ENCODE measurements around the gene PLA2G2C. TPM values are rescaled to one million over a fixed set of nuclear protein-coding genes. Genes with fewer than 3 reads are reported as not detected.

PLA2G2C gene
- total and polyA plus RNA-seq, 8 donors, result 0.43 to 1.3 (median 0.73) TPM; not detected in 5

DNA sequence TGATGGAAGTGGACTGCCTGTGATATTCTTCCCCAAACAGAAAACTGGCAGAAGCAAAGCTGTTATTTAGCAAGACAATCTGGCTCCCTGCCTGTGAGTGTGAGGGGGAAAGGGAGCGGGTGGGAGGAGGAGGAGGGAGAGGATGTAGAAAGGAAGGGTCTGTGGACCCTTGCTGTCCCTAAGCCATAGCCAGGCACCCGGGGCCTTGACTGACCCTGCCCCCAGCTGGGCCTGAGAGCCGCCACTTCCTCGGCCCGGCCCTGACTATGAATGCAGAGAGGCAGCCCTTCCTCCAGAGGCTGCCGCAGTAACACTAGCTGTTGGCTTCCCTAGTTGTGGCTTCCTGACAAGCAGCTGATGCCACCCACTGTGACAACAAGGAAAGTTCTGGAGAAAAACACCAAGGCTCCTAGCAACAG, 33.3 kb downstream of the PLA2G2C start:
- TF ChIP-seq POLR2AphosphoS5 (IDR thresholded peaks at IDR 0.05), result no peak
- no peak for TF ChIP-seq EP300 (IDR thresholded peaks at IDR 0.05)
- Histone ChIP-seq H3K4me3 (no peak overlapping the region), H3K36me3 (no peaks in the 10 kb centered on the region), H3K4me1 (peaks cover 7 to 33% (median 23%) of the 10 kb centered on the region in 4 donors), H3K9me3 (peaks cover 0 to 11% (median 4%) of the 10 kb centered on the region in 4 donors), H3K27ac (peak overlapping the region in 2 of 5 donors; percentile 34 to 63), H3K27me3 (peaks cover 0 to 16% (median 0%) of the 10 kb centered on the region in 3 donors)
- WGBS, 5 donors, result 70 to 82% (median 75%) methylated on average over 6 of the region's 6 CpGs
- peak in 1 of 2 donors; percentile 60 for DNase-seq
- intact Hi-C loops (cut with DNase I; ENCODE audit: low total_unique reads), result loop anchor here (5.0 kb wide), 1 partner anchor 236 kb away; no protein-coding TSS in a partner anchor

DNA sequence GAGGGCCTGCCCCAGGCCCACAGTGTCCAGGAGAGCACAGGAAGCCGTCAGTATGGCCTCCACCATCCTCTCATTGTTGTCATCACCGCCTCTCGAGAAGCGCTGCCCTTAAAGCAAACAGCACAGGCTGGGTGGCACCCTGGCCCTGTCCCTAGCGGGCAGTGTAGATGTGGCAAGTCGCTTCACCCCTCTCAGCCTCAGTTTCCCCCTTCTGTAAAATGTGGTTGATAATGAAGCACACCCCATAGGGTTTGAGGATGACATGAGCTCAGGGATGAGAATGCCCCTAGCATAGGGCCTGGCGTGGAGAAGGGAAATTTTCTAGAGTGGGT, 33.8 kb downstream of the PLA2G2C start:
- Histone ChIP-seq H3K27ac (peak overlapping the region in 2 of 5 donors; percentile 34 to 63), H3K4me3 (peak overlapping the region in 3 of 4 donors; percentile 33 to 47 (median 45)), H3K4me1 (peaks cover 7 to 33% (median 23%) of the 10 kb centered on the region in 4 donors), H3K9me3 (peaks cover 0 to 7% (median 1%) of the 10 kb centered on the region in 4 donors), H3K27me3 (peaks cover 0 to 16% (median 0%) of the 10 kb centered on the region in 3 donors), H3K36me3 (no peaks in the 10 kb centered on the region)
- no peak for DNase-seq
- TF ChIP-seq, protein P1, sequence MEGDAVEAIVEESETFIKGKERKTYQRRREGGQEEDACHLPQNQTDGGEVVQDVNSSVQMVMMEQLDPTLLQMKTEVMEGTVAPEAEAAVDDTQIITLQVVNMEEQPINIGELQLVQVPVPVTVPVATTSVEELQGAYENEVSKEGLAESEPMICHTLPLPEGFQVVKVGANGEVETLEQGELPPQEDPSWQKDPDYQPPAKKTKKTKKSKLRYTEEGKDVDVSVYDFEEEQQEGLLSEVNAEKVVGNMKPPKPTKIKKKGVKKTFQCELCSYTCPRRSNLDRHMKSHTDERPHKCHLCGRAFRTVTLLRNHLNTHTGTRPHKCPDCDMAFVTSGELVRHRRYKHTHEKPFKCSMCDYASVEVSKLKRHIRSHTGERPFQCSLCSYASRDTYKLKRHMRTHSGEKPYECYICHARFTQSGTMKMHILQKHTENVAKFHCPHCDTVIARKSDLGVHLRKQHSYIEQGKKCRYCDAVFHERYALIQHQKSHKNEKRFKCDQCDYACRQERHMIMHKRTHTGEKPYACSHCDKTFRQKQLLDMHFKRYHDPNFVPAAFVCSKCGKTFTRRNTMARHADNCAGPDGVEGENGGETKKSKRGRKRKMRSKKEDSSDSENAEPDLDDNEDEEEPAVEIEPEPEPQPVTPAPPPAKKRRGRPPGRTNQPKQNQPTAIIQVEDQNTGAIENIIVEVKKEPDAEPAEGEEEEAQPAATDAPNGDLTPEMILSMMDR (IDR thresholded peaks at IDR 0.05), result peak in 1 of 7 experiments; percentile 28
- no peak for TF ChIP-seq POLR2AphosphoS5 (IDR thresholded peaks at IDR 0.05)
- WGBS, 5 donors, result 39 to 57% (median 47%) methylated on average over 7 of the region's 7 CpGs
- intact Hi-C loops (cut with DNase I; ENCODE audit: low total_unique reads), result loop anchor here (5.0 kb wide), 1 partner anchor 235 kb away; no protein-coding TSS in a partner anchor

DNA sequence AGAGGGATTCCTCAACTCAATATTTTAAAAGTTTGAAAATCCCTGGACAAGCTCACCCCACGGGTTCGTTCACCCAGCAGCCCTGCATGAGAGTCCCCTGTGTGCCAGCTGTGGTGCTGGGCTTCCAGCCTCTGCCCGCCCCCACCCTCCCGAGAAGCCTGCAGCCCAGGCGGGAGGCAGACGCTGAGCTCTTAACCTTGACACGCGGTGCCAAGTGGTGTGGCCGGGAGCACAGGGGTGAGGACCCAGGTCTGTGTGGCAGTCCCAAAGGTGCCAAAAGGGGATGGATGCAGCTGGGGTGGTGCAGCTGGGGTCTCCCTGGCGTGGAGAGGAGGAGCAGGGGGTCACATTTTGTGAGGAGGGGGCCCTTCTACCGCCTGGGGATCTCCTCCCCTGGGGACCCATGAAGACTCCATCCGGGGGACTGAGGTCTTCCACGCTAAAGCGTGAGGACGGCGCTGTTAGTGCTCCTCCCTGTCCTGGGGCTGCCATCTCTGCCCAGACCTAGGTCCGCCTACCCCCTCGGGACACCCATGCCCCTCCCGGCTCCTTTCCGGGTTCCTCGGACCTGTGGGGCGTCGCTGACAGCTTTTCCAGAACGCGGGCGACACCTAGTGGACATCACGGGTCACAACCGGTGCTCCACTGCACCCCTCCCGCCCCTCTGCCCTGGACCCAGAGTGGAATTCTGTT, 34.3 kb downstream of the PLA2G2C start:
- H3K4me1 ChIP-seq, result peaks cover 7 to 33% (median 23%) of the 10 kb centered on the region in 4 donors
- H3K4me3 ChIP-seq, result peak overlapping the region; percentile 33 to 47 (median 40)
- H3K36me3 ChIP-seq, result no peaks in the 10 kb centered on the region
- H3K27me3 ChIP-seq, result peaks cover 0 to 16% (median 0%) of the 10 kb centered on the region in 3 donors
- H3K9me3 ChIP-seq, result peaks cover 0 to 4% (median 0%) of the 10 kb centered on the region in 4 donors
- peak; percentile 84 to 92 for DNase-seq
- WGBS, 5 donors, result 5 to 11% (median 6%) methylated on average over 17 to 29 of the region's 29 CpGs
- intact Hi-C loops (cut with DNase I; ENCODE audit: low total_unique reads), result loop anchor here (5.0 kb wide), 1 partner anchor 235 kb away; no protein-coding TSS in a partner anchor
- TF ChIP-seq, protein P1 (IDR thresholded peaks at IDR 0.05), result peak in 5 of 7 experiments; percentile 83 to 95 (median 87)
- TF ChIP-seq POLR2A (IDR thresholded peaks at IDR 0.05), result no peak
- H3K27ac ChIP-seq, result peak overlapping the region in 1 of 5 donors; percentile 63

DNA sequence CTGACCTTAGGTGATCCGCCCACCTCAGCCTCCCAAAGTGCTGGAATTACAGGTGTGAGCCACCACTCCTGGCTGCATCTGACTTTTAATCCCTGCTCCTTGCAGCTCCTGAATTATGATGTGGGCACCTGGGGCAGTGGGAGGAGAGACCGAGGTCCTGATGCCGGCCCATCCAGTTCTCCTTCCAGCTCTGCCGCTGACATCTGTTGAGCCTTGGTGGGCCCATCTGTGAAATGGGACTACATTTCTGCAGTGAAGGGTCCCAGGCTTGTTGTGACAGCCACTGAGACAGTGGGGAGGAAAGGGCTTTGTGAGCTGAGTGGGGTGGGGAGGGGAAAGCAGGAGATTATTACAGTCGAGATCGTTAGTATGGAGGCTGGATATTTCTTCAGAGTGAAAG, 35.3 kb downstream of the PLA2G2C start:
- H3K9me3 ChIP-seq, result no peaks in the 10 kb centered on the region
- 85 to 92% (median 86%) methylated on average over 5 to 6 of the region's 6 CpGs for WGBS, 5 donors
- peaks cover 0 to 16% (median 0%) of the 10 kb centered on the region in 3 donors for H3K27me3 ChIP-seq
- intact Hi-C loops (cut with DNase I; ENCODE audit: low total_unique reads), result loop anchor here (5.0 kb wide), 1 partner anchor 234 kb away; no protein-coding TSS in a partner anchor
- DNase-seq, result no peak
- no peaks in the 10 kb centered on the region for H3K36me3 ChIP-seq
- no peak overlapping the region for H3K27ac ChIP-seq
- TF ChIP-seq, protein P1 (IDR thresholded peaks at IDR 0.05), result no peak
- TF ChIP-seq POLR2A (IDR thresholded peaks at IDR 0.05) (no peak), EP300 (IDR thresholded peaks at IDR 0.05) (no peak), POLR2AphosphoS5 (IDR thresholded peaks at IDR 0.05) (no peak)
- H3K4me1 ChIP-seq, result peaks cover 7 to 33% (median 23%) of the 10 kb centered on the region in 4 donors
- H3K4me3 ChIP-seq, result no peak overlapping the region
